ENCODE results near the gene LRRC61.
A peak's percentile ranks its signal among the peaks of the same experiment; 100 is the strongest.
"Not testable (repeated sequence)": the region's sequence is repeated elsewhere in the genome, so short reads cannot be mapped to it uniquely, and the experiment has no call there.

Gene LRRC61

GRCh38 chr7:150316987-150317386, 6.2 kb upstream of the LRRC61 start:
- H3K79me2 ChIP-seq (ENCODE audit: control insufficient read depth, insufficient read depth, low read length, poor library complexity); DNase-seq; H3K9me3 ChIP-seq (ENCODE audit: insufficient read depth, low read depth, low read length); H3K4ac ChIP-seq (ENCODE audit: low read depth, low read length); H3K4me2 ChIP-seq (ENCODE audit: low read length); H3K18ac ChIP-seq (ENCODE audit: low read length); H3K27ac ChIP-seq (ENCODE audit: low read depth, low read length); H3K14ac ChIP-seq (ENCODE audit: low read length); H4K12ac ChIP-seq (ENCODE audit: low read depth, low read length); H4K8ac ChIP-seq (ENCODE audit: low read depth, low read length); H3K4me3 ChIP-seq (ENCODE audit: low read depth, low read length); H3K9ac ChIP-seq (ENCODE audit: low read length); H2BK120ac ChIP-seq (ENCODE audit: insufficient read depth, low read length, poor library complexity); H3K27me3 ChIP-seq (ENCODE audit: insufficient read depth, low read length); H2AK5ac ChIP-seq (ENCODE audit: low read length); H2BK5ac ChIP-seq (ENCODE audit: low read depth, low read length, poor library complexity); H3K23ac ChIP-seq (ENCODE audit: low read length); H2AFZ ChIP-seq (ENCODE audit: insufficient read depth, low read length, poor library complexity); H2BK12ac ChIP-seq (ENCODE audit: low read length); H3K36me3 ChIP-seq (ENCODE audit: control insufficient read depth in 1 of 2, insufficient read depth in 2 of 2, low read length in 2 of 2): not testable (repeated sequence)
- WGBS (ENCODE audit: extremely low coverage, insufficient coverage, insufficient read length) = no CpG with 5 or more reads among the region's 6 CpGs
- Histone ChIP-seq H4K91ac (ENCODE audit: low read depth, low read length) (peak overlapping the region; percentile 51), H3K79me1 (ENCODE audit: low read length) (peaks cover 32% of the 10 kb centered on the region), H3K4me1 (ENCODE audit: control insufficient read depth in 1 of 2, insufficient read depth in 2 of 2, low read length in 2 of 2) (peaks cover 19 to 23% of the 10 kb centered on the region in 2 experiments)

- no peak overlapping the region for H3K9ac ChIP-seq (ENCODE audit: low read length)
- H3K36me3 ChIP-seq (ENCODE audit: control insufficient read depth in 1 of 2, insufficient read depth in 2 of 2, low read length in 2 of 2) = no peaks in the 10 kb centered on the region
- H3K4me2 ChIP-seq (ENCODE audit: low read length) = no peak overlapping the region
- peaks cover 17 to 21% of the 10 kb centered on the region in 2 experiments for H3K4me1 ChIP-seq (ENCODE audit: control insufficient read depth in 1 of 2, insufficient read depth in 2 of 2, low read length in 2 of 2)
- no peak overlapping the region for H3K4ac ChIP-seq (ENCODE audit: low read depth, low read length)
- WGBS (ENCODE audit: extremely low coverage, insufficient coverage, insufficient read length) = no CpG with 5 or more reads among the region's 7 CpGs
- DNase-seq = no peak
- no peak overlapping the region for H4K91ac ChIP-seq (ENCODE audit: low read depth, low read length)
- H2BK120ac ChIP-seq (ENCODE audit: insufficient read depth, low read length, poor library complexity) = peak overlapping the region; percentile 47
- H3K79me2 ChIP-seq (ENCODE audit: control insufficient read depth, insufficient read depth, low read length, poor library complexity) = peaks cover 1% of the 10 kb centered on the region
- H2BK5ac ChIP-seq (ENCODE audit: low read depth, low read length, poor library complexity) = no peak overlapping the region
- H2AFZ ChIP-seq (ENCODE audit: insufficient read depth, low read length, poor library complexity) = no peak overlapping the region
- peak overlapping the region; percentile 82 for H2BK12ac ChIP-seq (ENCODE audit: low read length)
- no peak overlapping the region for H2AK5ac ChIP-seq (ENCODE audit: low read length)
- no peaks in the 10 kb centered on the region for H3K27me3 ChIP-seq (ENCODE audit: insufficient read depth, low read length)
- no peak overlapping the region for H4K12ac ChIP-seq (ENCODE audit: low read depth, low read length)
- peaks cover 29% of the 10 kb centered on the region for H3K79me1 ChIP-seq (ENCODE audit: low read length)
- H3K9me3 ChIP-seq (ENCODE audit: insufficient read depth, low read depth, low read length) = peaks cover 4% of the 10 kb centered on the region
- H3K14ac ChIP-seq (ENCODE audit: low read length) = no peak overlapping the region
- H4K8ac ChIP-seq (ENCODE audit: low read depth, low read length) = peak overlapping the region; percentile 28
- no peak overlapping the region for H3K18ac ChIP-seq (ENCODE audit: low read length)
- no peak overlapping the region for H3K23ac ChIP-seq (ENCODE audit: low read length)
- no peak overlapping the region for H3K4me3 ChIP-seq (ENCODE audit: low read depth, low read length)
- H3K27ac ChIP-seq (ENCODE audit: low read depth, low read length) = peak overlapping the region; percentile 31
Measured at GRCh38 chr7:150317748-150318444, 5.3 kb upstream of the LRRC61 start.

DNA sequence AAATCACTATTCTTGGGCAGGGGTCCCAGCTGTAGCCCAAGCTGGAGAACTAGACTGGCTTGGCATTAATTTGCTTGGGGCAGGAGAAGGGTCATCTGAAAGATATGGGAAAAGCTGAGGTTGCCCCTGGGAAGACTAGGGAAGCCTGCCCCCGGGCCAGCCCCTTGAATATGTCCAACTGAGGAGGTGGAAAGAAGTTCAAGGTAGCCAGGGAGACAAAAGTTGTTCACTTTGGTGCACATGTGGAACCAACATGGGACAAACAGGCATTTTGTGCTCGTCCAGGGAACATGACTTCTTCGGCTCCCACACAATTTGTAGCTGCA, 1.4 kb upstream of the LRRC61 start:
- Histone ChIP-seq H4K91ac (ENCODE audit: low read depth, low read length) (peak overlapping the region; percentile 7), H3K27me3 (ENCODE audit: insufficient read depth, low read length) (no peaks in the 10 kb centered on the region), H3K4me2 (ENCODE audit: low read length) (no peak overlapping the region), H2AFZ (ENCODE audit: insufficient read depth, low read length, poor library complexity) (no peak overlapping the region), H2BK5ac (ENCODE audit: low read depth, low read length, poor library complexity) (peak overlapping the region; percentile 1), H2BK12ac (ENCODE audit: low read length) (peak overlapping the region; percentile 55), H3K9me3 (ENCODE audit: insufficient read depth, low read depth, low read length) (peaks cover 3% of the 10 kb centered on the region), H2BK120ac (ENCODE audit: insufficient read depth, low read length, poor library complexity) (peak overlapping the region; percentile 2), H3K27ac (ENCODE audit: low read depth, low read length) (no peak overlapping the region), H3K18ac (ENCODE audit: low read length) (no peak overlapping the region), H2AK5ac (ENCODE audit: low read length) (peak overlapping the region; percentile 6), H3K4ac (ENCODE audit: low read depth, low read length) (no peak overlapping the region), H3K4me1 (ENCODE audit: control insufficient read depth in 1 of 2, insufficient read depth in 2 of 2, low read length in 2 of 2) (peaks cover 21 to 25% of the 10 kb centered on the region in 2 experiments), H3K14ac (ENCODE audit: low read length) (peak overlapping the region; percentile 42), H3K4me3 (ENCODE audit: low read depth, low read length) (no peak overlapping the region), H4K8ac (ENCODE audit: low read depth, low read length) (no peak overlapping the region), H3K23ac (ENCODE audit: low read length) (no peak overlapping the region), H3K79me1 (ENCODE audit: low read length) (peaks cover 37% of the 10 kb centered on the region), H3K9ac (ENCODE audit: low read length) (no peak overlapping the region), H3K79me2 (ENCODE audit: control insufficient read depth, insufficient read depth, low read length, poor library complexity) (peaks cover 2% of the 10 kb centered on the region), H3K36me3 (ENCODE audit: control insufficient read depth in 1 of 2, insufficient read depth in 2 of 2, low read length in 2 of 2) (no peaks in the 10 kb centered on the region), H4K12ac (ENCODE audit: low read depth, low read length) (no peak overlapping the region)
- DNase-seq = no peak
- no CpG with 5 or more reads among the region's 3 CpGs for WGBS (ENCODE audit: extremely low coverage, insufficient coverage, insufficient read length)

- Histone ChIP-seq H2AK5ac (ENCODE audit: low read length) (peak overlapping the region; percentile 89), H3K27ac (ENCODE audit: low read depth, low read length) (no peak overlapping the region), H3K9ac (ENCODE audit: low read length) (no peak overlapping the region), H3K4me1 (ENCODE audit: control insufficient read depth in 1 of 2, insufficient read depth in 2 of 2, low read length in 2 of 2) (peaks cover 21 to 25% of the 10 kb centered on the region in 2 experiments), H2BK120ac (ENCODE audit: insufficient read depth, low read length, poor library complexity) (peak overlapping the region; percentile 70), H2BK5ac (ENCODE audit: low read depth, low read length, poor library complexity) (no peak overlapping the region), H3K23ac (ENCODE audit: low read length) (no peak overlapping the region), H3K79me2 (ENCODE audit: control insufficient read depth, insufficient read depth, low read length, poor library complexity) (peaks cover 2% of the 10 kb centered on the region), H3K36me3 (ENCODE audit: control insufficient read depth in 1 of 2, insufficient read depth in 2 of 2, low read length in 2 of 2) (no peaks in the 10 kb centered on the region), H3K9me3 (ENCODE audit: insufficient read depth, low read depth, low read length) (peaks cover 3% of the 10 kb centered on the region), H3K4me2 (ENCODE audit: low read length) (no peak overlapping the region), H4K8ac (ENCODE audit: low read depth, low read length) (no peak overlapping the region), H4K91ac (ENCODE audit: low read depth, low read length) (peak overlapping the region; percentile 17), H3K27me3 (ENCODE audit: insufficient read depth, low read length) (no peaks in the 10 kb centered on the region), H3K14ac (ENCODE audit: low read length) (peak overlapping the region; percentile 43), H2BK12ac (ENCODE audit: low read length) (peak overlapping the region; percentile 55), H3K79me1 (ENCODE audit: low read length) (peaks cover 37% of the 10 kb centered on the region), H4K12ac (ENCODE audit: low read depth, low read length) (no peak overlapping the region), H2AFZ (ENCODE audit: insufficient read depth, low read length, poor library complexity) (no peak overlapping the region), H3K4me3 (ENCODE audit: low read depth, low read length) (no peak overlapping the region), H3K4ac (ENCODE audit: low read depth, low read length) (no peak overlapping the region), H3K18ac (ENCODE audit: low read length) (no peak overlapping the region)
- no CpG with 5 or more reads among the region's 4 CpGs for WGBS (ENCODE audit: extremely low coverage, insufficient coverage, insufficient read length)
- peak in 1 of 2 donors; percentile 47 for DNase-seq
Measured at GRCh38 chr7:150322114-150322832, 882 bp upstream of the LRRC61 start.

All from trophoblast cell (in vitro differentiated cells and primary cell).